ENCODE data around the gene HAAO. TPM values are rescaled to one million over a fixed set of nuclear protein-coding genes. Genes with fewer than 3 reads are reported as not detected.

Gene HAAO
- total RNA-seq, 1 donor from 2014 or later, result 10.0 TPM

DNA sequence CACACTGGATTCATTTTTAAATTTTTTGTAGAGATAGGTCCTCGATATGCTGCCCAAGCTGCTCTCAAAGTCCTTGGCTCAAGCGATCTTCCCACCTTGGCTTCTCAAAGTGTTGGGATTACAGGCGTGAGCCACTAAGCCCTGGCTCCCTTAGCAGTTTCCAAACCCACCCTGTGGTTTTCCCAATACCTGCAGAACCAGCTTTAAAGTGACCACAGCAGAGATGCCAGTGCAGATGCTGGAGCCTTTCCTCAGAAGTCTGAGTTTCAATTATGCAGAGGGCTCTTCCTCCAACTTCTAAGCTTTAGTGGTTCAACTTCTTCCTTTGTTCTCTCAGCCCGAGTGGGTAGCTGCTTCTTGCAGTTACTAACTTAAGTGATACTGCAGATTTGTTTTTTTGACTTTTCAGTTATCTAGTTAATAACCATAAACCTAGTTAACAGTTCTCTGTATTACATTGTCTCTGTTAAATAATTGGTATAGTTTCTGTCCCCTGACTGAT is 8.1 kb upstream of the HAAO start:
- H3K27ac Mint-ChIP-seq, result no peak overlapping the region
- H3K4me1 Mint-ChIP-seq (ENCODE audit: unreplicated experiment), result peaks cover 4% of the 10 kb centered on the region
- H3K4me3 Mint-ChIP-seq, result no peak overlapping the region
- TF ChIP-seq, protein P1, sequence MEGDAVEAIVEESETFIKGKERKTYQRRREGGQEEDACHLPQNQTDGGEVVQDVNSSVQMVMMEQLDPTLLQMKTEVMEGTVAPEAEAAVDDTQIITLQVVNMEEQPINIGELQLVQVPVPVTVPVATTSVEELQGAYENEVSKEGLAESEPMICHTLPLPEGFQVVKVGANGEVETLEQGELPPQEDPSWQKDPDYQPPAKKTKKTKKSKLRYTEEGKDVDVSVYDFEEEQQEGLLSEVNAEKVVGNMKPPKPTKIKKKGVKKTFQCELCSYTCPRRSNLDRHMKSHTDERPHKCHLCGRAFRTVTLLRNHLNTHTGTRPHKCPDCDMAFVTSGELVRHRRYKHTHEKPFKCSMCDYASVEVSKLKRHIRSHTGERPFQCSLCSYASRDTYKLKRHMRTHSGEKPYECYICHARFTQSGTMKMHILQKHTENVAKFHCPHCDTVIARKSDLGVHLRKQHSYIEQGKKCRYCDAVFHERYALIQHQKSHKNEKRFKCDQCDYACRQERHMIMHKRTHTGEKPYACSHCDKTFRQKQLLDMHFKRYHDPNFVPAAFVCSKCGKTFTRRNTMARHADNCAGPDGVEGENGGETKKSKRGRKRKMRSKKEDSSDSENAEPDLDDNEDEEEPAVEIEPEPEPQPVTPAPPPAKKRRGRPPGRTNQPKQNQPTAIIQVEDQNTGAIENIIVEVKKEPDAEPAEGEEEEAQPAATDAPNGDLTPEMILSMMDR (conservative IDR thresholded peaks at IDR 0.05), result no peak
- no peaks in the 10 kb centered on the region for H3K36me3 Mint-ChIP-seq
- DNase-seq (ENCODE audit: extremely low spot score, unreplicated experiment), result no peak
- H3K27me3 Mint-ChIP-seq, result no peaks in the 10 kb centered on the region
- H3K9me3 Mint-ChIP-seq, result no peaks in the 10 kb centered on the region

DNA sequence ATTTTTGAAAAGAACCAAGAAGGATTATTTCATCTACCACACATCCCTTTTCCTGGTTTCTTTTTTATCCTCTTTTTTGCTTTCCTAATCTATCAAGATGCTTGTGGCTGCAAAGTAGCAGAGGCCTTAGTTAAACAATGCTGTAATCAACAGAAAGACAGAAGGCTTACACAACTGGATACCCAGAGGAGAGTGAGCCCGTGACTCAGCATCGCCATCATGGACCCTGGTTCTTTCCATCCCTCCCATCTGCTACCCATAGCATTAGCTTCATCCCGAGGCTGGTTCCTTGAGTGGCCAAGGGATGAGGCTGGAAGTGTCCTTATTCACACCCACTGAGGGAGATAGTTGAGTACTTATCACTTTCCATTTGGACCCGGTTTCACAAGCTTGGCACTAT is 7.5 kb upstream of the HAAO start:
- Mint-ChIP-seq H3K27me3 (no peaks in the 10 kb centered on the region), H3K36me3 (no peaks in the 10 kb centered on the region), H3K27ac (no peak overlapping the region), H3K9me3 (no peaks in the 10 kb centered on the region), H3K4me1 (ENCODE audit: unreplicated experiment) (peaks cover 5% of the 10 kb centered on the region), H3K4me3 (no peak overlapping the region)
- TF ChIP-seq, protein P1 (conservative IDR thresholded peaks at IDR 0.05), result no peak
- no peak for DNase-seq (ENCODE audit: extremely low spot score, unreplicated experiment)

DNA sequence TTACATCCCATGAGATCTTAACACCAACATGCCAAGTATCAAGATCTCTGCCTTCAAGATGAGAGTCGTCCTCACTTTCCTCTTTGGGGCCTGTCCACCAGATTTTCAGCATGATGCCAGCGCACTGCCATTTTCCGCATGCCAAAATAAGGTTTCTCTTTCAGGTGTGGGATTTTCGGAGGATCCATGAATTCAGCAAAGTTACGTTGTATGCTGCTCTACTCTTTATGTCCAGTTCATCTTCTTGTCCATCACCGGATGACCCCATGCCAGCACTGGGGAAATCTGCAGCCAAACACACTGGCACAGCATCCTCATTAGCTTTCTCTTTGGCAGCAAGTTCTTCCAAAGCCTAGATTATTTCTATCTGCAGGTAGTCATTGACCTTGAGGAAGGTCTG is 4.9 kb upstream of the HAAO start:
- Mint-ChIP-seq H3K4me1 (ENCODE audit: unreplicated experiment) (peaks cover 20% of the 10 kb centered on the region), H3K27me3 (peaks cover 3% of the 10 kb centered on the region), H3K9me3 (no peaks in the 10 kb centered on the region), H3K27ac (no peak overlapping the region), H3K36me3 (no peaks in the 10 kb centered on the region), H3K4me3 (no peak overlapping the region)
- no peak for DNase-seq (ENCODE audit: extremely low spot score, unreplicated experiment)
- TF ChIP-seq, protein P1 (conservative IDR thresholded peaks at IDR 0.05), result no peak

DNA sequence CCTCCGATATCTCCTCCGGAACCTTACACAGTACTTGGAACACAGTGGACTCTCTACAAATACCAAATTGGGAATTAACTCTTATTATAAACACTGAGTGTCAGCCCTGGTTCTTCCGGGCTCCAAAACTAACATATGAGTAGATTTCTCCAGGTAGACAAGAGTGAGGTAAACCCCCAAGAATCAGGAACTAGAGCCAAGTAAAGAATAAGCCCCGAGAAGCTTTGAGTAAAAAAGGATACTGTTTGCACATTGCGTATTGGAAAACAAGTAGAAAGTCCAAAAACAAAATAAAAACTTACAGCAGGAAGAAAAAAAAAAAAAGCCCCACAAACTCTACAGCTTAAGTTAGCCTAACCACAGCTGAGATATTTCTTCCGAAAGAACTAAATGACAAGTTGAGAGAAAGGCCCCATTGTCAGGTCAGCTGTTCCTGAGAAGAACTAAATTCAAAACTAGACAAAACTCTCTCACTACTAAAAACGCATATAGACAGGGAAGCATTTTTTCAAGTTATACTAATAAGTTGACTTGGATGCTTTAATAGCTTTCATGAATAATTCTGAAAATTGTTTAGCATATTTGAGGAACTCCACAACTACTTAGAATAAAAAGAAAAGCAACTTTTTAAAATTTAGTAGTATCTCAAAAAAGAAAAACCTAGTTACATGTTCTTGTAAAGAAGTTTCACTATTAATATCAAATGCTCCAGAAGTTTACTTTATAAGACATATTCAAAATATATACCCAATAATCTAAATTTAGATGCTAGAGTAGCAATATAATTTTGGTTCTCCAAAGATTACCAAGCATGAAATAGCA is 4.3 kb upstream of the HAAO start:
- H3K4me1 Mint-ChIP-seq (ENCODE audit: unreplicated experiment), result peaks cover 21% of the 10 kb centered on the region
- no peak overlapping the region for H3K27ac Mint-ChIP-seq
- TF ChIP-seq, protein P1 (conservative IDR thresholded peaks at IDR 0.05), result no peak

DNA sequence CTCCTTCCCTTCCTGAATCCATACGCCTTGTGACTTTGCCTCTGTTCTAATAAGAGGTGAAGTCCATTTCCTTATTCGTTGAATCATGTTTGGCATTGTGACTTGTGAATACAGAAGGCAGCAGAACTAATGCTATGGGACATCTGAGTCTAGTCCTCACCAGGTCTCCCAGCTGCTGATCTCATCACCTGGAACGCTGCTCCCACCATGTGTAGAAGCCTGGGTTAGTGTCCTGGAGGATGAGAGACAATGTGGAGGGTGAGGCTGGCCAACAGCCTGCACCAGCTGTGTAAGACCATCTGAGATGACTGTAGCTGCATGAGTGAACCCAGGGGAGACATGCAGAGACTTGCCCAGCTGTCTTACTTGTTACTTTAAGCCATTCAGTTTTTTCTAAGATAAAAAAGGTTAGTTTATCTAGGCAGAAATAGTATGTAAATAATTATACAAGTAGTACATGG is 3.5 kb upstream of the HAAO start:
- H3K4me3 Mint-ChIP-seq, result no peak overlapping the region
- peaks cover 29% of the 10 kb centered on the region for H3K4me1 Mint-ChIP-seq (ENCODE audit: unreplicated experiment)
- H3K27ac Mint-ChIP-seq, result no peak overlapping the region
- H3K27me3 Mint-ChIP-seq, result peaks cover 9% of the 10 kb centered on the region
- TF ChIP-seq, protein P1 (conservative IDR thresholded peaks at IDR 0.05), result no peak
- DNase-seq (ENCODE audit: extremely low spot score, unreplicated experiment), result no peak
- peaks cover 5% of the 10 kb centered on the region for H3K36me3 Mint-ChIP-seq
- H3K9me3 Mint-ChIP-seq, result no peaks in the 10 kb centered on the region

More for the DNA sequence above, 4.3 kb upstream of the HAAO start:
- no peak overlapping the region for H3K4me3 Mint-ChIP-seq
- no peaks in the 10 kb centered on the region for H3K9me3 Mint-ChIP-seq
- H3K36me3 Mint-ChIP-seq, result no peaks in the 10 kb centered on the region
- H3K27me3 Mint-ChIP-seq, result peaks cover 6% of the 10 kb centered on the region
- no peak for DNase-seq (ENCODE audit: extremely low spot score, unreplicated experiment)
